ENCODE data around the gene SELENOM.
A peak's percentile ranks its signal among the peaks of the same experiment; 100 is the strongest.
"Not testable (repeated sequence)": the region's sequence is repeated elsewhere in the genome, so short reads cannot be mapped to it uniquely, and the experiment has no call there.

Gene SELENOM

DNA sequence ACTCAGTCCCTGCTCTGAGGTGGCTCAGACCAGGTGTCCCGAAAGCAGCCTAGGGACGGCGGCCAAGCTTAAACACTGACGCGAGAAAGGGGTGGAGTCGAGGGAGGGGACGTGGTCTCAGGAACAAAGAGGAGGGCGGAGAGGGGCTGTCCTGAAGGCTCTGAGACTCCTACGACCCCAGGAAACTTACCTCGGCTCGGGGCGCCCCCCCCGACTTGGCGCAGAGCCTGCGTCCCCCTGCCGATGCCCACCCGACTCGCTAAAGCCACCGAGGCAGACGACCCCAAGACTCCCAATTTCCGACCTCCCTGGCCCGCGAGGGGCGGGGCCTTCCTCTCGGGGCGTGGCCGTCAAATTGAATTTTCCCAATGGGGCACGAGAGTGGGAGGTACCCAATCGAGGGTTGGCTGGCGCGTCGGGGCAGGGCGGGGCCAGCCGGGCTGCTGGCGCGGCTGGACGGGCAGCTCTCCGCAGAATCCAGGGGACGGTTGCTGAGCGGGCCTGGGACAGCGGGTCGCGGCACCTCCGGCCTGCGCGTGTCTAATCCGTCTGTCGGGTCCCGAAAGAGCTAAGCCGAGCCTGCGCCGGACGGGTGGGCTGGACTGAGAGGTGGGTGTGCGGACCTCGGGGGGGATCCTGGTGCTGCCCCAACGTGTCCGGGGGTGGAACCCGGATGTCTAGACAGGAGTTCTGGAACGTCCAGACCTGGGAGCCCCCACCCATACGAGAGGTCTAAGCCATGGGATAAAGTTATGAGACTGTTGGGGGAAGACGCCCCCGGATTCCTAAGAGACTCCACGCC is 26.3 kb downstream of the SELENOM start, which contains the start of gene SMTN:
Gene SMTN (plus strand): TSS at position 471 of the 802 bp plus-strand sequence. CDS start 1,941 bp downstream, outside the sequence.
- in situ Hi-C loops (cut with MboI; ENCODE audit: low sequenced_read_pairs) = loop anchor here (10.0 kb wide), 1 partner anchor 136 kb away; no protein-coding TSS in a partner anchor
- peaks cover 22% of the 10 kb centered on the region for H3K4me1 ChIP-seq

DNA sequence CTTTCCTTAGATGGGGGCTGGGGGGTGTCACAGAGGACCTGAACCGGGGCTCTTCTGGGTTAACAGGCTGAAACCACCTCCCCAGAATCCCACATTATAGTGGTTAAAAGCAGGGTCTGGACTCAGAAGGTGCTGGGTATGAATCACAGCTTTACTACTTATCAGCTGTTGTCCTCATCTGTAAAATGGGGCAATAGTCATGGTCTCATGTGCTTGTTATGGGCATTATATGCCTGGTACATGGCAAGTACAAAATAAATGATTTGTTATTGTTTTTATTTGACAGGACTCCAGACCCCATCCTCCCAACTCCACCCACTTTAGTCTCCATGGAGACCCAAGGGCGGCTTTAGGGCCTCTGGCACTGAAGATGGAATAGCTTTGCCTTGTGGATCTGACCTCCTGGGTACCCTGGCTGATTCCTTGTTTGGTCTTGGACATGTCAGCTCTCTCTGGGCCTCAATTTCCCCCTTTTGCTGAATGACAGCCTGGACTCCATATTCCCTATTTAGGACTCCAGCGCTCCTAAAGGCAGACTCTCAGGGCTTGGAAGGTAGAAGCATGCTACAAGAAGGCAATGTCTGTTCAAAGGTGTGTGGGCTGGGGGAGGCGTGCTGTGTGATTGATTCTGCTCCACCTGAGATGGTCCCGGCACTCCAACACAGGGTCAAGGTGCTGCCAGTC is 27.1 kb downstream of the SELENOM start:
- in situ Hi-C loops (cut with MboI; ENCODE audit: low sequenced_read_pairs) = loop anchor here (10.0 kb wide), 1 partner anchor 136 kb away; no protein-coding TSS in a partner anchor
- DNase-seq (ENCODE audit: low spot score in 2 of 2) = no peak

More for the DNA sequence above, 26.3 kb downstream of the SELENOM start, which contains the start of gene SMTN:
- Histone ChIP-seq H3K36me3 (replicated peaks) (no peaks in the 10 kb centered on the region; the same call in 1 of the 2 replicates), H3K9me3 (no peaks in the 10 kb centered on the region), H3K4me3 (peak within 1 kb of the TSS; percentile 59), H3K27me3 (ENCODE audit: low read depth) (no peaks in the 10 kb centered on the region)
- DNase-seq (ENCODE audit: low spot score in 2 of 2) = peak; percentile 83 to 96

GRCh38 chr22:31079095-31079642 is 28.2 kb downstream of the SELENOM start:
- H3K36me3 ChIP-seq (replicated peaks) = no peaks in the 10 kb centered on the region; the same call in 1 of the 2 replicates
- H3K4me1 ChIP-seq = peaks cover 22% of the 10 kb centered on the region
- H3K27me3 ChIP-seq (ENCODE audit: low read depth) = no peaks in the 10 kb centered on the region
- no peak overlapping the region for H3K4me3 ChIP-seq
- no peak for DNase-seq (ENCODE audit: low spot score in 2 of 2)
- no peaks in the 10 kb centered on the region for H3K9me3 ChIP-seq
- in situ Hi-C loops (cut with MboI; ENCODE audit: low sequenced_read_pairs) = no loop called here

More for the DNA sequence above, 27.1 kb downstream of the SELENOM start:
- Histone ChIP-seq H3K4me3 (peak overlapping the region; percentile 59), H3K27me3 (ENCODE audit: low read depth) (no peaks in the 10 kb centered on the region), H3K36me3 (replicated peaks) (no peaks in the 10 kb centered on the region; the same call in 1 of the 2 replicates), H3K9me3 (no peaks in the 10 kb centered on the region), H3K4me1 (peaks cover 22% of the 10 kb centered on the region)

- H3K4me3 ChIP-seq; H3K9me3 ChIP-seq; DNase-seq (ENCODE audit: low spot score in 2 of 2); H3K27me3 ChIP-seq (ENCODE audit: low read depth); H3K36me3 ChIP-seq (replicated peaks); in situ Hi-C loops (cut with MboI; ENCODE audit: low sequenced_read_pairs): not testable (repeated sequence)
- peaks cover 17% of the 10 kb centered on the region; the same call in 1 of the 2 replicates for H3K4me1 ChIP-seq
These were observed 29.0 kb downstream of the SELENOM start for GRCh38 chr22:31078389-31078788.

DNA sequence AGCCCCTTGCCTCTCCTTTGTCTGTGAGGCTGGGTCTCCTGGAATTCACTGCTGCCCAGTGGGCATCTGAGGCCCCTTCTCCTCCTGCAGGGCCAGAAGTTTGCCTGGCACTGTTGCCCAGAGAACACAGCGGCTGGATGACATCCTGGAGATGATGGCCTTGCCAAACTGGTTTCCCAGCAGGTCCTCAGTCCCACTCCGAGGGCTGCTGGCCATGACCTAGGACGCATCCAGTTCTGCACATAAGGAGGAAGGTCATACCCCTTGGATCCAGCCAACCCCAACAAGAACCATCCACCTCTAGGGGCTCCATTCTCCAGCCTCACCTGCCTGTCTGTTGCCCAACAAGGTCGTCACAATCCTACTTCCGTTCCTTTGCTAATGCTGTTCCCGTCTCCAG is 29.7 kb downstream of the SELENOM start:
- no peaks in the 10 kb centered on the region for H3K27me3 ChIP-seq (ENCODE audit: low read depth)
- in situ Hi-C loops (cut with MboI; ENCODE audit: low sequenced_read_pairs) = no loop called here
- no peaks in the 10 kb centered on the region for H3K36me3 ChIP-seq (replicated peaks)

GRCh38 chr22:31075961-31076360 is 31.4 kb downstream of the SELENOM start:
- Histone ChIP-seq H3K36me3 (replicated peaks) (no peaks in the 10 kb centered on the region), H3K27me3 (ENCODE audit: low read depth) (no peaks in the 10 kb centered on the region), H3K4me3 (no peak overlapping the region), H3K4me1 (peaks cover 2% of the 10 kb centered on the region; the same call in 1 of the 2 replicates), H3K9me3 (no peaks in the 10 kb centered on the region)
- DNase-seq (ENCODE audit: low spot score in 2 of 2) = no peak
- in situ Hi-C loops (cut with MboI; ENCODE audit: low sequenced_read_pairs) = no loop called here

More for the DNA sequence above, 29.7 kb downstream of the SELENOM start:
- H3K4me1 ChIP-seq = peaks cover 10% of the 10 kb centered on the region; the same call in 1 of the 2 replicates
- no peak overlapping the region for H3K4me3 ChIP-seq
- H3K9me3 ChIP-seq = no peaks in the 10 kb centered on the region
- no peak for DNase-seq (ENCODE audit: low spot score in 2 of 2)

DNA sequence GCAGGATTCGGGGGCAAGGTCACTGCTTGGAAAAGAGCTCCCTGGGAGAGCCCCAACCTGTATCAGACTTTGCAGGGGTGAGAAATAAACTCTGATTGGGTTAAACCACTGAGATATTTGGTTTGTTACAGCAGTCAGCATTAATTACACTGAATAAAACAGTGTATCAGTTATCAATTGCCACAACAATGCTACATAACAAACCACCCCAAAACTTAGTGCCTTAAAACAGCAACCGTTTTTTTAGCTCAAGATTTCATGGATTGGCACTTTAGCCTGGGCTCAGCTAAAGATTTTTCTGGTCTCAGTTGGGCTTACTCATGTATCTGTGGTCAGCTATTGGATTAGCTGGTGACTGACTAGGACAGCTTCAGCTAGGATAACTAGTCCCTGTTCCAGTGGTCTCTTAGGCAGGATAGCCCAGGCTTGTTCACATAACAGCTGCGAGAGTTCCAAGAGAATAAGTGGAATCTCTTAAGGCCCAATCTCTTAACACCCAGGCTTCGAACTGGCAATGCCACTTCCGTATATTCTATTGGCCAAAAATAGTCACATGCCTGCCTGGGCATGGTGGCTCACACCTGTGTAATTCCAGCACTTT is 33.7 kb downstream of the SELENOM start:
- H3K4me3 ChIP-seq; H3K36me3 ChIP-seq (replicated peaks); in situ Hi-C loops (cut with MboI; ENCODE audit: low sequenced_read_pairs): not testable (repeated sequence)

DNA sequence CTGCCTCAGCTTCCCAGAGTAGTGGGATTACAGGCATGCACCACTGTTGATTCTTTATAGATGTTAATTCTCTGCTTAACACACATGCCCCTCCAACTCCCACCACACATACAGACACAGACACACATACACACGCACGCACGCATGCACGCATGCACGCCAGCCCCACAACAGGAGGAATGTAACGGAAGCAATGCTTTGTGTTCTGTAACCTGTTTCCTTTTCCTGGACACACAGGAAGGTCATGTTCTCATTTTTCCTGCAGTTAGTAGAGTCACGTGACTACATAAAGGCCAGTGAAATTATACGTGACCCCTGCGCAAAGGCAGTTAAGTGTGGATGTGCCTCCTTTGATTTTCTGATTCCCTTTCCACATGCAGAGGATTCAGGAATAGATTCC is 34.2 kb downstream of the SELENOM start:
- H3K27me3 ChIP-seq (ENCODE audit: low read depth); DNase-seq (ENCODE audit: low spot score in 2 of 2); H3K9me3 ChIP-seq; H3K4me3 ChIP-seq; in situ Hi-C loops (cut with MboI; ENCODE audit: low sequenced_read_pairs); H3K4me1 ChIP-seq; H3K36me3 ChIP-seq (replicated peaks): not testable (repeated sequence)

More for the DNA sequence above, 33.7 kb downstream of the SELENOM start:
- not testable (repeated sequence) for H3K27me3 ChIP-seq (ENCODE audit: low read depth); H3K4me1 ChIP-seq; DNase-seq (ENCODE audit: low spot score in 2 of 2); H3K9me3 ChIP-seq

GRCh38 chr22:31069691-31070314 is 37.6 kb downstream of the SELENOM start:
- H3K4me3 ChIP-seq; H3K27me3 ChIP-seq (ENCODE audit: low read depth); H3K9me3 ChIP-seq; H3K4me1 ChIP-seq; H3K36me3 ChIP-seq (replicated peaks); DNase-seq (ENCODE audit: low spot score in 2 of 2); in situ Hi-C loops (cut with MboI; ENCODE audit: low sequenced_read_pairs): not testable (repeated sequence)

DNA sequence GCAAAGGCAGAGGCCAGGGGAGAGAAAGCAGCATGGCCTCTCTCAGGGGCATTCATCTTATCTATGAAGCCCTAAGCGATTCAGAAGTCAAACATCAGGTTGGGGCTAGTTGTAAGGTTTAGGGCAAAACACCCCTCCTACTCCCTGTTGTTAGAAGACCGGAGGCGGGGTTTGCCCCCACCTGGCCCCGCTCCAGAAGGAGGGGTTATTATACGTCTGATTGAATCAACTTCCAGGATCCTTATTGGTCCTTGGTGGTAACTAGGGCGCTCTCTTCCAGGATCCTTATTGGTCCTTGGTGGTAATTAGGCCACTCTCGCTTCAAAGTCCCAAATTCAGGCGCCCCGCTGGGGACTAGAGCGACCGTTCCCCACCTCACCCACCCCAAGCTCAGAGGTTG is 38.4 kb downstream of the SELENOM start:
- in situ Hi-C loops (cut with MboI; ENCODE audit: low sequenced_read_pairs) = no loop called here
- H3K36me3 ChIP-seq (replicated peaks) = no peaks in the 10 kb centered on the region

GRCh38 chr22:31064369-31064768 is 43.0 kb downstream of the SELENOM start:
- Histone ChIP-seq H3K4me3 (no peak overlapping the region), H3K36me3 (replicated peaks) (no peaks in the 10 kb centered on the region), H3K9me3 (no peaks in the 10 kb centered on the region), H3K4me1 (no peaks in the 10 kb centered on the region), H3K27me3 (ENCODE audit: low read depth) (no peaks in the 10 kb centered on the region)
- no peak for DNase-seq (ENCODE audit: low spot score in 2 of 2)
- in situ Hi-C loops (cut with MboI; ENCODE audit: low sequenced_read_pairs) = no loop called here

More for the DNA sequence above, 38.4 kb downstream of the SELENOM start:
- no peaks in the 10 kb centered on the region for H3K27me3 ChIP-seq (ENCODE audit: low read depth)
- no peak overlapping the region for H3K4me3 ChIP-seq
- no peaks in the 10 kb centered on the region for H3K4me1 ChIP-seq
- DNase-seq (ENCODE audit: low spot score in 2 of 2) = no peak
- no peaks in the 10 kb centered on the region for H3K9me3 ChIP-seq

GRCh38 chr22:31062566-31063230 is 44.7 kb downstream of the SELENOM start:
- in situ Hi-C loops (cut with MboI; ENCODE audit: low sequenced_read_pairs) = no loop called here
- no peaks in the 10 kb centered on the region for H3K9me3 ChIP-seq
- DNase-seq (ENCODE audit: low spot score in 2 of 2) = no peak
- H3K36me3 ChIP-seq (replicated peaks) = no peaks in the 10 kb centered on the region
- H3K4me3 ChIP-seq = no peak overlapping the region
- no peaks in the 10 kb centered on the region for H3K27me3 ChIP-seq (ENCODE audit: low read depth)
- H3K4me1 ChIP-seq = no peaks in the 10 kb centered on the region

- H3K4me1 ChIP-seq; DNase-seq (ENCODE audit: low spot score in 2 of 2); in situ Hi-C loops (cut with MboI; ENCODE audit: low sequenced_read_pairs): not testable (repeated sequence)
These were observed 47.7 kb downstream of the SELENOM start for GRCh38 chr22:31059663-31060062.

More at GRCh38 chr22:31059663-31060062, 47.7 kb downstream of the SELENOM start:
- H3K27me3 ChIP-seq (ENCODE audit: low read depth); H3K36me3 ChIP-seq (replicated peaks); H3K4me3 ChIP-seq; H3K9me3 ChIP-seq: not testable (repeated sequence)

Measured in HAP-1 (cell line).